Measurements from ENCODE around the gene RCOR1. TPM values are rescaled to one million over a fixed set of nuclear protein-coding genes. Genes with fewer than 3 reads are reported as not detected.

RCOR1 gene
- total RNA-seq, 6 donors from 2014 or later = 19.8 to 58.7 (median 34.3) TPM

DNA sequence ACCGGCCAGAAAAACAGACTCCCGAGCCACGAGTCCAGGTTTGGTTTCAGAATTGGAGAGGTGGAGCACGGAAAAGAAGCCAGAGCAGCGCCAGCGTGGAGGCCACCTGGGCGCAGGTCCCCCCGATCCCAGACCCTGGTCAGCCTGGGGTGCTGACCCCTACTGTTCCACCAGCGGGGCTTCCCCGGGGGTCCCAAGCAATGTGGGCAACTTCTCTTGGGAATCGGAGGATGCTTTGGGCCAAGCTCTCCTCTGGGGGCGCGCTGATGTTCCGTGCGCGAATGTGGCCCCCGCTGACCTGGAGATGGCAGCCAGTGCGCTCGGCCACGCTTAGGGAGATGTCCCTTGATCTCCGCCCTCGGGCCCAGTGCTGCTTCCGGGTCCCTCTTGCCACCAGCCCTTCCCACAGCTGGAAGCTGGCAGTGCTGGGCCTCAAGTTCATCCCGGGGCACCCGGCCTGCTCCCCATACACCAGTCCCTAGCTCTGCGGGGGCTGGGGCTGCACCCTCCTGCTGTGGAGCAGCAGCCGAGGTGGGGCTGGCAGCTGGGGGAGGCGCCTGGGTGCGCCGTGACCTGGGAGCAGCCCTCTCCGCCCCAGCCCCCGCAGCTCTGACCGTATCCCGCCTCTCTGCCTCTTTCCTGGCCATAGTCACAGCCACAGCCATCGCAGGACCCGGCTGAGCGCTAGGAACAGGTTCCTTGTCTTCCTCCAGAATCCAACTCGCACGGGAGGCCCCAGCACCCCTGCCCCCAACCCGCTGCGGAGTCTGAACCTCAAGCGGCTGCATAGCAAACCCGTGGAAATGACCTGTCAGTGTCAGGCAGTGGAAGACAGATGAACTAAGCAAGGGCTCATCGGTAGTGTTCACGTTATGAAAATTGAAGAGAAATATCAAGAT, 91.2 kb downstream of the RCOR1 start:
- DNase-seq (peak in 1 of 2 donors; percentile 77), ATAC-seq (ENCODE audit: low FRiP score in 2 of 2) (peak in 1 of 2 donors; percentile 30)
- Histone ChIP-seq H3K36me3 (peaks cover 0 to 15% (median 5%) of the 10 kb centered on the region in 4 donors), H3K27ac (no peak overlapping the region), H3K27me3 (no peaks in the 10 kb centered on the region), H3K9me3 (no peaks in the 10 kb centered on the region), H3K4me1 (peaks cover 0 to 18% (median 4%) of the 10 kb centered on the region in 4 donors), H3K4me3 (no peak overlapping the region)
- WGBS, 2 donors = 80 to 81% methylated on average over 17 to 37 of the region's 45 CpGs
- TF ChIP-seq EP300 (IDR thresholded peaks at IDR 0.05) (no peak), POLR2A (IDR thresholded peaks at IDR 0.05) (no peak), POLR2AphosphoS5 (IDR thresholded peaks at IDR 0.05) (no peak)
- TF ChIP-seq, protein P1, sequence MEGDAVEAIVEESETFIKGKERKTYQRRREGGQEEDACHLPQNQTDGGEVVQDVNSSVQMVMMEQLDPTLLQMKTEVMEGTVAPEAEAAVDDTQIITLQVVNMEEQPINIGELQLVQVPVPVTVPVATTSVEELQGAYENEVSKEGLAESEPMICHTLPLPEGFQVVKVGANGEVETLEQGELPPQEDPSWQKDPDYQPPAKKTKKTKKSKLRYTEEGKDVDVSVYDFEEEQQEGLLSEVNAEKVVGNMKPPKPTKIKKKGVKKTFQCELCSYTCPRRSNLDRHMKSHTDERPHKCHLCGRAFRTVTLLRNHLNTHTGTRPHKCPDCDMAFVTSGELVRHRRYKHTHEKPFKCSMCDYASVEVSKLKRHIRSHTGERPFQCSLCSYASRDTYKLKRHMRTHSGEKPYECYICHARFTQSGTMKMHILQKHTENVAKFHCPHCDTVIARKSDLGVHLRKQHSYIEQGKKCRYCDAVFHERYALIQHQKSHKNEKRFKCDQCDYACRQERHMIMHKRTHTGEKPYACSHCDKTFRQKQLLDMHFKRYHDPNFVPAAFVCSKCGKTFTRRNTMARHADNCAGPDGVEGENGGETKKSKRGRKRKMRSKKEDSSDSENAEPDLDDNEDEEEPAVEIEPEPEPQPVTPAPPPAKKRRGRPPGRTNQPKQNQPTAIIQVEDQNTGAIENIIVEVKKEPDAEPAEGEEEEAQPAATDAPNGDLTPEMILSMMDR (IDR thresholded peaks at IDR 0.05) = no peak

DNA sequence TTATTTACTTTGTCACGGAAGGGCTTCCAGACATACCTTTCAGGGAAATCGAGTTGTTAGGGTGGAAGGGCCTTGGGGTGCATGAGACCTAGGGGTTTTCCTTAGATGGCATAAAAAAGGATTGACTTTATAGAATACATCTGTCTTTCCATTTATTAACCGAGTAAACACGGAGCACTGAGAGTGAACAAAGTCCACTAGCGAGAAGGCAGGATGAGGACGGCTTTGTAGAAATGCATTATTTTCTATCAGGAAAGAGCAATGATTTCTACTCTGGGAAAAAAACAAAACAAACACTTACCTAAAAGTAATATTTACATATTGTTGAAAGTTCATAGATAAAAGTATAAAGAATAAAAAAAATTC, 91.8 kb downstream of the RCOR1 start:
- no peak overlapping the region for H3K4me3 ChIP-seq
- peaks cover 0 to 15% (median 5%) of the 10 kb centered on the region in 4 donors for H3K36me3 ChIP-seq
- TF ChIP-seq, protein P1 (IDR thresholded peaks at IDR 0.05) = no peak
- TF ChIP-seq POLR2A (IDR thresholded peaks at IDR 0.05) (no peak), POLR2AphosphoS5 (IDR thresholded peaks at IDR 0.05) (no peak), EP300 (IDR thresholded peaks at IDR 0.05) (no peak)
- no peak for DNase-seq
- whole genome bisulfite sequencing, 2 donors = 65 to 83% methylated on average over 6 of the region's 6 CpGs
- peaks cover 0 to 24% (median 8%) of the 10 kb centered on the region in 4 donors for H3K4me1 ChIP-seq
- no peak overlapping the region for H3K27ac ChIP-seq
- no peaks in the 10 kb centered on the region for H3K27me3 ChIP-seq
- ATAC-seq (ENCODE audit: low FRiP score in 2 of 2) = no peak
- H3K9me3 ChIP-seq = no peaks in the 10 kb centered on the region

DNA sequence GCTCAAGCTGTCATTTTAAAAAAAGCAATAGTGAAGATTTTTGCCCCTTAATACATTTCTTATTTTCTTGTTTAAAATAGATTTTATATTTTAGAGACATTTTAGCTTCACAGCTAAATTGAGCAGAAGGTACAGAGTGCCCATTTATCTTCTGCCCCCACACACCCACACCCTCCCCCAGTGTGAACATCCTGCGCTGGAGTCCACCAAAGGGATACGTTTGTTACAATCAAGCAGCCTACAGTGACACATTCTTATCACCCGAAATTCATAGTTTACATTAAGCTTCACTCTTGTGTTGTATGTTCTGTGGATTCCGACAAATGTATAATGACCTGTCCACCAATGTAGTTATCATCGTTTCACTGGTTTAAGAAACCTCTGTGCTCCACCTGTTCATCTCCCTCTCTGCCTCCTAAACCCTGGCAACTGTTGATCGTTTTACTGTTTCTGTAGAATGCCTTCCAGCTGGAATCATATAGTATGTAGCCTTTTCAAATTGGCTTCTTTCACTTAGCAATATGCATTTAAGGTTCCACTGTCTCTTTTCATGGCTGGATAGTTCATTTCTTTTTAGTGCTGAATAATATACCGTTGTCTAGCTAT, 93.8 kb downstream of the RCOR1 start:
- DNase-seq (no peak), ATAC-seq (ENCODE audit: low FRiP score in 2 of 2) (no peak)
- Histone ChIP-seq H3K9me3 (no peaks in the 10 kb centered on the region), H3K27ac (no peak overlapping the region), H3K4me1 (peaks cover 6 to 37% (median 12%) of the 10 kb centered on the region in 4 donors), H3K4me3 (no peak overlapping the region), H3K36me3 (peaks cover 0 to 15% (median 5%) of the 10 kb centered on the region in 4 donors), H3K27me3 (no peaks in the 10 kb centered on the region)
- WGBS, 2 donors = 82 to 84% methylated on average over 7 of the region's 7 CpGs
- TF ChIP-seq, protein P1 (IDR thresholded peaks at IDR 0.05) = no peak
- TF ChIP-seq EP300 (IDR thresholded peaks at IDR 0.05) (no peak), POLR2A (IDR thresholded peaks at IDR 0.05) (no peak), POLR2AphosphoS5 (IDR thresholded peaks at IDR 0.05) (no peak)

DNA sequence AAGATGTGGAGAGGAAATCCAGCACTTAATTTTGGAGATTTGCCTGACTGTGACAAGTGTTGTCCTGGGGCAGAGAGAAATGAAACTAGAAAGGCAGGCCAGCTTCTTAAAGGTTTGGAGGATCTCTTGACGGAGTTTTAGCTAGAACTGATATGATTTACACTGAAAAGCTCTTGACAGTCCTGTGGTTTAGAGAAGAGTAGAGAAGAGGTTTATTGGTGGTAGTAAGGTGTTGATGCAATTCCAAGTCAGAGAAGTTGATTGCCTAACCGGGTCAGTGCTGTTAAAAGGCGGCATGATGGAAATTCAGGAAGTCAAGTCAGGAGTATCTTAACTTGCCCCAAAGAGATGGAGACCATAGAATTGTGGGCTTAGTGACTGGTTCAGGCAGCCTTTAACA, 95.8 kb downstream of the RCOR1 start:
- ATAC-seq (ENCODE audit: low FRiP score in 2 of 2) = peak; percentile 52 to 75
- DNase-seq = peak in 1 of 2 donors; percentile 53
- peak in 1 of 2 donors; percentile 10 for TF ChIP-seq POLR2AphosphoS5 (IDR thresholded peaks at IDR 0.05)
- TF ChIP-seq POLR2A (IDR thresholded peaks at IDR 0.05) = no peak
- peak in 1 of 4 donors; percentile 46 for TF ChIP-seq EP300 (IDR thresholded peaks at IDR 0.05)
- Histone ChIP-seq H3K4me3 (no peak overlapping the region), H3K27me3 (no peaks in the 10 kb centered on the region), H3K4me1 (peaks cover 9 to 43% (median 16%) of the 10 kb centered on the region in 4 donors), H3K27ac (peak overlapping the region in 3 of 4 donors; percentile 20 to 73 (median 48)), H3K36me3 (peaks cover 0 to 7% (median 2%) of the 10 kb centered on the region in 4 donors), H3K9me3 (no peaks in the 10 kb centered on the region)
- WGBS, 2 donors = 54 to 60% methylated on average over 3 of the region's 3 CpGs

Data from upper lobe of left lung (tissue), 6 donors.